ENCODE data around the gene GAGE2A. TPM values are rescaled to one million over a fixed set of nuclear protein-coding genes. Genes with fewer than 3 reads are reported as not detected.
A peak's percentile ranks its signal among the peaks of the same experiment; 100 is the strongest.
"Not testable (repeated sequence)": the region's sequence is repeated elsewhere in the genome, so short reads cannot be mapped to it uniquely, and the experiment has no call there.

Gene GAGE2A, protein sequence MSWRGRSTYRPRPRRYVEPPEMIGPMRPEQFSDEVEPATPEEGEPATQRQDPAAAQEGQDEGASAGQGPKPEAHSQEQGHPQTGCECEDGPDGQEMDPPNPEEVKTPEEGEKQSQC
- 2.4 TPM for polyA plus RNA-seq (2012; ENCODE audit: insufficient read depth, insufficient read length)

GRCh38 chrX:49589196-49589595, at the start of gene GAGE2A:
TSS of gene GAGE2A (plus strand) at chrX:49589496. CDS start at chrX:49590651, 1,155 bp downstream.
- not testable (repeated sequence) for H3K4me3 ChIP-seq (ENCODE audit: low read length); DNase-seq (ENCODE audit: low read depth, low spot score)

- H3K4me3 ChIP-seq (ENCODE audit: low read length); DNase-seq (ENCODE audit: low read depth, low spot score): not testable (repeated sequence)
Observed at GRCh38 chrX:49541433-49541832, 47.9 kb upstream of the GAGE2A start, which contains the start of gene GAGE12D. TSS of gene GAGE12D (plus strand) at chrX:49541733. CDS start at chrX:49542888, 1,155 bp downstream.

DNA sequence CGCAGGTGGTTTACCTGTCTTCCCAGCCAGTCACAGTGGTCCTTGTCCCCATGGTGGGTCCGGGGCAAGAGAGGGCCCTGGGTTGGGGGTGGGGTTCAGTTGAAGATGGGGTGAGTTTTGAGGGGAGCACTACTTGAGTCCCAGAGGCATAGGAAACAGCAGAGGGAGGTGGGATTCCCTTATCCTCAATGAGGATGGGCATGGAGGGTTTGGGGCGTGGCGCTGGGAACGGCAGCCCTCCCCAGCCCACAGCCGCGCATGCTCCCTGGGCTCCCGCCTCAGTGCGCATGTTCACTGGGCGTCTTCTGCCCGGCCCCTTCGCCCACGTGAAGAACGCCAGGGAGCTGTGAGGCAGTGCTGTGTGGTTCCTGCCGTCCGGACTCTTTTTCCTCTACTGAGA, 38.3 kb upstream of the GAGE2A start, which contains the start of gene GAGE12E:
GAGE12E (plus strand) TSS at position 301 of the 400 bp plus-strand sequence. CDS start 1,155 bp downstream, outside the sequence.
- H3K4me3 ChIP-seq (ENCODE audit: low read length); DNase-seq (ENCODE audit: low read depth, low spot score): not testable (repeated sequence)

GRCh38 chrX:49560542-49560941, 28.8 kb upstream of the GAGE2A start, which contains the start of gene GAGE12F:
TSS of gene GAGE12F (plus strand) at chrX:49560842. CDS start at chrX:49561997, 1,155 bp downstream.
- not testable (repeated sequence) for DNase-seq (ENCODE audit: low read depth, low spot score); H3K4me3 ChIP-seq (ENCODE audit: low read length)

DNA sequence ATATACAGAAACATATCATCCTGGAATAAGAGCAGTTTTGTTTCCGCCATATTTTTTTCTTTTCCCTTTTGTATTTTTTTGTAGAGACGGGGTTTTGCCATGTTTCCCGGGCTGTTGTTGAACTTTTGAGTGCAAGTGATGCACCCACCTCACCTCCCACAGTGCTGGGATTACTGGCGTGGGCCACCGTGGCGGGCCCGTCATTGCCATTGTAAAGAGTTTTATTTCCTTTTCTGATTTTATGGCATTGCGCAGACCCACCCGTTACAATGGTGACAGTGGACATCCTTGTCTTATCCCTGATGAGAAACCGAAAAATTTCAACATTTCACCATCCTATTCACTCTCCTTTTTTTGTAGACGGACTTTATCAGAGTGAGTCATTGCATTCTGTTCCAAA, 20.6 kb upstream of the GAGE2A start:
- not testable (repeated sequence) for H3K4me3 ChIP-seq (ENCODE audit: low read length); DNase-seq (ENCODE audit: low read depth, low spot score)

DNA sequence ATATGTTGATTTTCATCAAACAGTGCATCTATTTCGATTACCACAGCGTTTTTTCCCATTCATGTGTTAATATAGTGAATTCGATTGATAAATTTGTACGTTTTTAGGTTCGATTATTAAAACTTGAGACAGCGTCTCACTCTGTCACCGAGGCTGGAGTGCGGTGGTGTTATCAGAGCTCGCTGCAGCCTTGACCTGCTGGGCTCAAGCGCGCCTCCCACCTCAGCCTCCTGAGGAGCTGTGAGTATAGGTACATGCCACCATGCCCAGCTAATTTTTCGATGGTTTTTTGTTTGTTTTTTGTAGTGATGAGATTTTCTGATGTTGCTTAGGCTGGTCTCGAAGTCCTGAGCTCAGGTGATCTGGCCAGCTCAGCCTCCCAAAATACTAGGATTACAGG, 20.1 kb upstream of the GAGE2A start:
- not testable (repeated sequence) for DNase-seq (ENCODE audit: low read depth, low spot score); H3K4me3 ChIP-seq (ENCODE audit: low read length)

GRCh38 chrX:49570100-49570499, 19.2 kb upstream of the GAGE2A start, which contains the start of gene GAGE12G:
TSS of gene GAGE12G (plus strand) at chrX:49570400. CDS start at chrX:49571555, 1,155 bp downstream.
- not testable (repeated sequence) for DNase-seq (ENCODE audit: low read depth, low spot score); H3K4me3 ChIP-seq (ENCODE audit: low read length)

DNA sequence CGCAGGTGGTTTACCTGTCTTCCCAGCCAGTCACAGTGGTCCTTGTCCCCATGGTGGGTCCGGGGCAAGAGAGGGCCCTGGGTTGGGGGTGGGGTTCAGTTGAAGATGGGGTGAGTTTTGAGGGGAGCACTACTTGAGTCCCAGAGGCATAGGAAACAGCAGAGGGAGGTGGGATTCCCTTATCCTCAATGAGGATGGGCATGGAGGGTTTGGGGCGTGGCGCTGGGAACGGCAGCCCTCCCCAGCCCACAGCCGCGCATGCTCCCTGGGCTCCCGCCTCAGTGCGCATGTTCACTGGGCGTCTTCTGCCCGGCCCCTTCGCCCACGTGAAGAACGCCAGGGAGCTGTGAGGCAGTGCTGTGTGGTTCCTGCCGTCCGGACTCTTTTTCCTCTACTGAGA, 9.6 kb upstream of the GAGE2A start, which contains the start of gene GAGE12H:
GAGE12H (plus strand) TSS at position 301 of the 400 bp plus-strand sequence. CDS start 1,155 bp downstream, outside the sequence.
- DNase-seq (ENCODE audit: low read depth, low spot score); H3K4me3 ChIP-seq (ENCODE audit: low read length): not testable (repeated sequence)

DNA sequence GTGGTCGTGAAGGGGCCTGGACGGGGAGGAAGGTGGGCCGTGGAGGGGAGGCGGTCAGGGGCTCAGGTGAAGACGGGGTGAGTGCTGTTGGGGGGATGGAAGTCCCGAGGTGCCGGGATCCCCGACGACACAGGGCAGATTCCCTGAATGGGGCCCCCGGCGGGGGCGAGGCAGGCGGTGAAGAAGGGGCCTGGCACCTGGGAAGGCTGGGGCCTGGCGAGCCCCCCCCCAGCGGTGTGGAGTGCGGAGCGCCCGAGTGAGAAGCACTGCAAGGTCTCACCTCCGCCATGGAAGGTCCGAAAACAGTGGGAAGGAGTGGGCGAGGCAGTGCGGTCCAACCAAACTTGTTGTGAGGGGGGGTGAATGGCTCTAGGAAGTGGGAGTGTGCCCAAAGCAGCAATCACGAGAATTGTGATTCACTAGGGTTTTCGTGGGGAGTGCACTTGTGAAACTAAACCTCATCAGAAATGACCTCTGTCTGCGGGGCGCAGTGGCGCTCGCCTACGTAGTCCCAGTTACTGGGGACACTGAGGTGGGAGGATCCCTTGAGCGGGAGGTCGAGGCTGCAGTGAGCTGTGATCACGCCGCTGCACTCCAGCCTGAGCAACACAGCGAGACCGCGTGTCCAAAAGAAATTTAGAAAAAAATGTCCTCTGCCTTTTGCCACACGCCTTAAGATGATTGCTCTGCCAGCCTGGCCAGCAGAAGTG, 628 bp downstream of the GAGE2A start:
- not testable (repeated sequence) for DNase-seq (ENCODE audit: low read depth, low spot score); H3K4me3 ChIP-seq (ENCODE audit: low read length)

DNA sequence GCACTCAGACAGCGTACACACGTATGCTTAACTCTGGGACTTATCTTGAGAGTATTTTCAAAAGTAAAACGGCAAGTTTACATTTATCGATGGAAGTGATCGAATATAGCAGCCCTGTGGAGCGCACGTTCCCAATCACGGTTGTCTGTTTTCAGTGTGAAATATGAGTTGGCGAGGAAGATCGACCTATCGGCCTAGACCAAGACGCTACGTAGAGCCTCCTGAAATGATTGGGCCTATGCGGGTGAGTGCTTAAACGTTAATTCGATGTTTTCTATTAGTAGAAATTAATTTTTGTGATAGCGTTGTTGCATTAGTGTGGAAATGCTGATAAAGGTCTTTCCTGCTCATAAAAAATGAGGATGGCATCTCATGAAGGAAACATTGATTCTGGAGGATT, 1.2 kb downstream of the GAGE2A start:
- not testable (repeated sequence) for DNase-seq (ENCODE audit: low read depth, low spot score)

GRCh38 chrX:49598720-49599119, 9.4 kb downstream of the GAGE2A start, which contains the start of gene GAGE1:
TSS of gene GAGE1 (plus strand) at chrX:49599020. CDS start at chrX:49600175, 1,155 bp downstream.
- DNase-seq (ENCODE audit: low read depth, low spot score); H3K4me3 ChIP-seq (ENCODE audit: low read length): not testable (repeated sequence)

More for the DNA sequence above, 1.2 kb downstream of the GAGE2A start:
- not testable (repeated sequence) for H3K4me3 ChIP-seq (ENCODE audit: low read length)

- no peak for DNase-seq (ENCODE audit: low read depth, low spot score)
- no peak overlapping the region for H3K4me3 ChIP-seq (ENCODE audit: low read length)
Observed at GRCh38 chrX:49610718-49611310, 21.5 kb downstream of the GAGE2A start.

DNA sequence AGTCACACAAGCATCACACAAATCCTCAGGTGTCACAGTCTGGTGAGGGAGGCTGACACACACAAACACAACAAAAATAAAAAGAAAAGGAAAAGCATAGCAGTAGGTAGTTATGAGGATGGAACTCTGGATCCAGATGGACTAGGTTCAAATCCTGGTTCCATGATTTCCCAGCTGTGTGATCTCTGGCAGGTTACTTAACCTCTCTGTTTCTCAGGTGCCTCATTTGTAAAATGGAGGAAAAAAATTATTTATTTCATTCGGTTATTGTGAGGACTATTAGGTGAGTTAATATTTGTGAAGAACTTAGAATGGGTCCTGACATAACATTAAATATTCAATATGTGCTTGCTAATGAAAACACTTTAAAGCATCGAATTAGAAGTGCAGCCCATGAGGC, 29.3 kb downstream of the GAGE2A start:
- H3K4me3 ChIP-seq (ENCODE audit: low read length), result no peak overlapping the region
- no peak for DNase-seq (ENCODE audit: low read depth, low spot score)

DNA sequence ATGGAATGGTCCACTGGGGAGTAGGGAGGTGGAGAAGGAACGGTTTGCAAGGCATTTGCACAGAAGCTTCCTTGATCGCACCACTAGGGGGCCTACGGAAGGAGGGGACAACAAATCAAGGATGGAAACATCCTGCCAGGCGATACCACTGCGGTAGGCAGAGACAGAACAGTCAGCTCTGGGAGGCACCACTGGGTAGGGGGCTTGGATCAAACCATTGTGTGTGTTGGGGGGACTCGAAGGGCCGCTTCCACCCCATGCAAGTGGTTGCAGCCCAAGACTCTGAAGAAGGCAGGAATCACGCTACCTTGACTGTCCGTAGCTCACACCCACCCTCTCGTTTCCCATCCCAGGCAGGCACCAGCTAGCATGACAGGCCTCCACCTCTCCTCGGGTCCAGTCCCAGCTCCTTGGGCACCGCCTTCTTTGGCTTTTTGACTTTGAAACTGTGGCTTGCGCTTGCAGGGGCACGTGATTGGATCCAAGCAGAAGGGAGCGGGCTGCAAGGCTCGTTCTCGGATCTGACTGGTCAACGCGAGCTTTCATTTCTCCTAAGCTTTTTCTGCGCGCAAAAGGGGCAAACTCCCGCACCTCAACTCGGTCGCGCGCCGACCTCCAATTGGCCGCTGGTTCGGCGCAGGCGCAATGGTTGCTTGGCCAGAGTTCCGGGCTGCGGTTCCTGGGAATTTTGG, 37.9 kb downstream of the GAGE2A start:
- peak; percentile 44 for DNase-seq (ENCODE audit: low read depth, low spot score)
- H3K4me3 ChIP-seq (ENCODE audit: low read length), result no peak overlapping the region

GRCh38 chrX:49644991-49645637, 55.8 kb downstream of the GAGE2A start:
- no peak overlapping the region for H3K4me3 ChIP-seq (ENCODE audit: low read length)
- no peak for DNase-seq (ENCODE audit: low read depth, low spot score)

All from Jurkat, Clone E6-1 (cell line).